Keratinocyte (primary cell): Measurements from ENCODE around the gene CERT1. TPM values are rescaled to one million over a fixed set of nuclear protein-coding genes. Genes with fewer than 3 reads are reported as not detected.

Experiments used
- DNase-seq: peaks from one replicate; pipeline ENCODE4 v3.0.0-alpha.2; 2011; ENCODE audit warnings: low read depth, missing footprints, low spot score
- FAIRE-seq: peaks from 2 replicates; lab custom pipeline; 2011; peaks lifted over from hg19 to GRCh38; lab: Jason Lieb, UNC
- H2AFZ ChIP-seq: 2 replicates; pipeline ENCODE4 v1.6.0; 2012; ENCODE audit warnings: low read length, control low read depth, inconsistent platforms; ENCODE audit not compliant: control insufficient read depth
- H3K27ac ChIP-seq: 2 replicates; pipeline ENCODE4 v1.5.1; 2011; ENCODE audit warnings: low read length; ENCODE audit not compliant: control insufficient read depth, insufficient read depth
- H3K27me3 ChIP-seq: 3 replicates; pipeline ENCODE4 v1.6.0; 2011; ENCODE audit warnings: low read length; ENCODE audit not compliant: control insufficient read depth, insufficient read depth; ENCODE audit errors: extremely low read depth
- H3K36me3 ChIP-seq, 2 experiments: 2 replicates in 1 of 2; 3 replicates in 1 of 2; pipeline ENCODE4 v1.5.1; 2011; ENCODE audit warnings: low read length in 2 of 2, mild to moderate bottlenecking in 1 of 2; ENCODE audit not compliant: control insufficient read depth in 2 of 2, insufficient read depth in 2 of 2; ENCODE audit errors: extremely low read depth in 1 of 2
- H3K4me1 ChIP-seq: 3 replicates; pipeline ENCODE4 v1.5.1; 2011; ENCODE audit warnings: low read length; ENCODE audit not compliant: control insufficient read depth, insufficient read depth; ENCODE audit errors: extremely low read depth
- H3K4me2 ChIP-seq: 3 replicates; pipeline ENCODE4 v1.6.0; 2011; ENCODE audit warnings: low read depth, low read length; ENCODE audit not compliant: control insufficient read depth, insufficient read depth; ENCODE audit errors: extremely low read depth
- H3K4me3 ChIP-seq, 3 experiments: fragments of 200-600 bp in 1 of 3; sonication (generic) in 1 of 3; 2 replicates in 2 of 3; 3 replicates in 1 of 3; pipeline ENCODE4 v1.5.1; 2011 to 2016; ENCODE audit warnings: low read length in 3 of 3, mild to moderate bottlenecking in 3 of 3, control low read depth in 2 of 3, inconsistent platforms in 1 of 3, low read depth in 1 of 3, mixed read lengths in 1 of 3, mixed run types in 1 of 3, moderate library complexity in 1 of 3; ENCODE audit not compliant: control insufficient read depth in 2 of 3, insufficient read depth in 2 of 3; ENCODE audit errors: extremely low read depth in 1 of 3
- H3K79me2 ChIP-seq: 2 replicates; pipeline ENCODE4 v1.6.0; 2012; ENCODE audit warnings: low read length; ENCODE audit not compliant: control insufficient read depth, insufficient read depth
- H3K9ac ChIP-seq: 3 replicates; pipeline ENCODE4 v1.6.0; 2011; ENCODE audit warnings: low read length; ENCODE audit not compliant: control insufficient read depth, insufficient read depth; ENCODE audit errors: extremely low read depth
- H3K9me1 ChIP-seq: 3 replicates; pipeline ENCODE4 v1.6.0; 2011; ENCODE audit warnings: low read length; ENCODE audit not compliant: control insufficient read depth, insufficient read depth; ENCODE audit errors: extremely low read depth
- H3K9me3 ChIP-seq: 2 replicates; pipeline ENCODE4 v1.5.1; 2012; ENCODE audit warnings: low read depth, low read length; ENCODE audit not compliant: control insufficient read depth
- H4K20me1 ChIP-seq: 3 replicates; pipeline ENCODE4 v1.6.0; 2011; ENCODE audit warnings: low read length; ENCODE audit not compliant: control insufficient read depth, insufficient read depth; ENCODE audit errors: extremely low read depth
- EZH2 ChIP-seq: IDR thresholded peaks from one replicate; pipeline ENCODE4 v1.6.1; 2012; ENCODE audit warnings: inconsistent platforms, mild to moderate bottlenecking, low read length, moderate library complexity
- dilution Hi-C: fragments of 300-500 bp; cut with MboI; formaldehyde crosslinking; loops from one replicate; pipeline ENCODE4 v1.7.0; 2020; ENCODE audit warnings: low sequenced_read_pairs; ENCODE audit not compliant: extremely low pct_ligation_motif_present
- polyA plus RNA-seq, 5 experiments: library from polyadenylated mRNA; depleted of rRNA in 3 of 5; stranded (reverse) in 3 of 5; stranded (forward) in 1 of 5; unstranded in 1 of 5; fragments of >200 nt; gene quantifications; 1 replicate in 1 of 5; 2 replicates in 3 of 5; 3 replicates in 1 of 5; pipeline versions ENCODE4 v1.2.1 to v1.2.3, GENCODE V29; 2011 to 2012; ENCODE audit warnings: missing spikeins in 2 of 5, low read depth in 1 of 5, low replicate concordance in 1 of 5
- TF ChIP-seq, protein P1 (sequence below), 3 experiments: IDR thresholded peaks in 1 of 3; conservative IDR thresholded peaks in 1 of 3; optimal IDR thresholded peaks in 1 of 3; 2 replicates in 2 of 3; 3 replicates in 1 of 3; pipeline versions ENCODE3 to v1.5.1; 2011; ENCODE audit warnings: low read length in 3 of 3, mild to moderate bottlenecking in 3 of 3, moderate library complexity in 2 of 3, control low read depth in 1 of 3, inconsistent platforms in 1 of 3; ENCODE audit not compliant: insufficient read depth in 2 of 3; ENCODE audit errors: extremely low read depth in 1 of 3

CERT1 gene
- polyA plus RNA-seq, 1 donor (not counting 4 experiments of a cell fraction or from before 2014, with no cell fraction given): 20.8 TPM

DNA sequence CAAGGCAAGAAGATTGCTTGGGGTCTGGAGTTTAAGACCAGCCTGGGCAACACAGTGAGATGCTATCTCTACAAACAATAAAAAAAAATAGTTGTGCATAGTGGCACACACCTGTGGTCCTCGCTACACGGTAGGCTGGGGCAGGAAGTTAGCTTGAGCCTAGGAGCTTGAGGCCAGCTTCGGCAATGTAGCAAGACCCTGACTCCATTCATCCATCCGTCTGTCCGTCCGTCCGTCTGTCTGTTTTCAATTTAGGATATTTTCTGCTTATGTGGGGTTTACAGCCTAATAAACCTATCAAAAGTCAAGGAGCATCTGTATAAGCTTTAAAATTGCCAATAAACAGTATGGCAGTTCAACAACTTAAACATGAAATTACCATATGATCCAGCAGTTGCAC, 154.7 kb downstream of the CERT1 start:
- Histone ChIP-seq H3K9ac (no peak overlapping the region), H3K9me1 (no peaks in the 10 kb centered on the region), H2AFZ (no peak overlapping the region), H3K79me2 (peaks cover 7% of the 10 kb centered on the region), H3K4me1 (no peaks in the 10 kb centered on the region), H3K9me3 (no peaks in the 10 kb centered on the region), H4K20me1 (no peaks in the 10 kb centered on the region), H3K4me2 (no peak overlapping the region), H3K36me3 (peaks cover 35 to 48% of the 10 kb centered on the region in 2 experiments), H3K27ac (no peak overlapping the region), H3K4me3 (no peak overlapping the region), H3K27me3 (no peaks in the 10 kb centered on the region)
- DNase-seq (no peak), FAIRE-seq (no peak)
- dilution Hi-C loops: no loop called here
- TF ChIP-seq, protein P1, sequence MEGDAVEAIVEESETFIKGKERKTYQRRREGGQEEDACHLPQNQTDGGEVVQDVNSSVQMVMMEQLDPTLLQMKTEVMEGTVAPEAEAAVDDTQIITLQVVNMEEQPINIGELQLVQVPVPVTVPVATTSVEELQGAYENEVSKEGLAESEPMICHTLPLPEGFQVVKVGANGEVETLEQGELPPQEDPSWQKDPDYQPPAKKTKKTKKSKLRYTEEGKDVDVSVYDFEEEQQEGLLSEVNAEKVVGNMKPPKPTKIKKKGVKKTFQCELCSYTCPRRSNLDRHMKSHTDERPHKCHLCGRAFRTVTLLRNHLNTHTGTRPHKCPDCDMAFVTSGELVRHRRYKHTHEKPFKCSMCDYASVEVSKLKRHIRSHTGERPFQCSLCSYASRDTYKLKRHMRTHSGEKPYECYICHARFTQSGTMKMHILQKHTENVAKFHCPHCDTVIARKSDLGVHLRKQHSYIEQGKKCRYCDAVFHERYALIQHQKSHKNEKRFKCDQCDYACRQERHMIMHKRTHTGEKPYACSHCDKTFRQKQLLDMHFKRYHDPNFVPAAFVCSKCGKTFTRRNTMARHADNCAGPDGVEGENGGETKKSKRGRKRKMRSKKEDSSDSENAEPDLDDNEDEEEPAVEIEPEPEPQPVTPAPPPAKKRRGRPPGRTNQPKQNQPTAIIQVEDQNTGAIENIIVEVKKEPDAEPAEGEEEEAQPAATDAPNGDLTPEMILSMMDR (optimal IDR thresholded peaks at IDR 0.05 in 1 of 3, IDR thresholded peaks at IDR 0.05 in 1 of 3, conservative IDR thresholded peaks at IDR 0.05 in 1 of 3; ENCODE audit: extremely low read depth in 1 of 3, insufficient read depth in 2 of 3, low read length in 3 of 3): no peak
- TF ChIP-seq EZH2: no peak

DNA sequence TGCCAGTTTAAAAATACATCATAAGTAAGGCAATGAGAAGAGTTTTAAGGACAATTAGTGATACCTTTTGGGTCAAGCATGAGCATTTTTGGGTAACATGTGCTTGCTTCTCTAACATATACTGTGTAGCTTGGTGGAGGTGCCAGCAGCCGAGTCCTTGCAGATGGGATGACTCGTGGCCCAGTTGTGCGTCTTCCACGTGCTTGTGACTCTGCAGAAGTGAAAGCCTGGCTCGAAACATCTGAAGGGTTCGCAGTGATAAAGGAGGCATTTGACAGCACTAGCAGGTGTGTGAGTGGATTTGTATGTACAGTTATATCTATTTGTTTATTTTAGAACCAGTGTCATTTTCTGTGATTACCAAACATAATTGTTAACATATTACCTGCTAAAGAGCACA, 156.2 kb downstream of the CERT1 start:
- Histone ChIP-seq H3K27ac (no peak overlapping the region), H3K27me3 (no peaks in the 10 kb centered on the region), H3K4me2 (no peak overlapping the region), H3K79me2 (peaks cover 15% of the 10 kb centered on the region), H3K9ac (no peak overlapping the region), H3K36me3 (peaks cover 41 to 56% of the 10 kb centered on the region in 2 experiments), H2AFZ (no peak overlapping the region), H3K4me3 (no peak overlapping the region), H3K9me3 (no peaks in the 10 kb centered on the region), H3K9me1 (no peaks in the 10 kb centered on the region), H4K20me1 (no peaks in the 10 kb centered on the region), H3K4me1 (no peaks in the 10 kb centered on the region)
- DNase-seq (no peak), FAIRE-seq (no peak)
- TF ChIP-seq, protein P1 (optimal IDR thresholded peaks at IDR 0.05 in 1 of 3, IDR thresholded peaks at IDR 0.05 in 1 of 3, conservative IDR thresholded peaks at IDR 0.05 in 1 of 3; ENCODE audit: extremely low read depth in 1 of 3, insufficient read depth in 2 of 3, low read length in 3 of 3): no peak
- TF ChIP-seq EZH2: no peak
- dilution Hi-C loops: no loop called here
